Epithelial cell of esophagus (primary cell): Measurements from ENCODE around the gene ARHGAP42.

Experiments used
- DNase-seq: peaks from one replicate; pipeline ENCODE4 v3.0.0; 2010; ENCODE audit warnings: low read depth
- H3K4me3 ChIP-seq: 2 replicates; pipeline ENCODE4 v1.5.1; 2011; ENCODE audit warnings: mild to moderate bottlenecking, low read length, control low read depth
- CTCF ChIP-seq: IDR thresholded peaks from 2 replicates; pipeline ENCODE4 v1.5.1; 2011; ENCODE audit warnings: low read depth, mild to moderate bottlenecking, low read length, control low read depth, inconsistent platforms; ENCODE audit not compliant: insufficient read depth; ENCODE audit errors: missing control alignments

Gene ARHGAP42

DNA sequence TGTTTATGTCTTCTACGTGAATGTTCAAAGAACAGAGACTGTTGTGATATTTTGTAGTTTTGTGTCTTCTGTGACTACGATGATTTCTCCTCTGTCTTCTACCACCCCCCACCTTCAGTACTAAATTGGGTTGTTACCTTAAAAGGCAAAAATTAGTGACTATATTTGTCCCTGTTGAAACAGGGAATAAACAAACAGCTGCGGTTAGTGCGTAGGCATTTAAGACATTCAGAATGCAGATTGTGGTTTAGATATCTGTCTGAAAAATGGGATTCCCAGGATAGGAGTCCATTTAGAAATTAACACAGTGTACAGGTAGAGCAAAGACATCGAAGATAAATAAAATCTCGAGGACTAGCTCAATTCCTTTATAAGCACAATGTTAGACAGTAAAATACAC, 15.6 kb upstream of the ARHGAP42 start:
- TF ChIP-seq CTCF = no peak
- no peak for DNase-seq
- H3K4me3 ChIP-seq = no peak overlapping the region

GRCh38 chr11:100672498-100673033, 14.5 kb upstream of the ARHGAP42 start:
- H3K4me3 ChIP-seq = no peak overlapping the region
- no peak for DNase-seq
- TF ChIP-seq CTCF = no peak

DNA sequence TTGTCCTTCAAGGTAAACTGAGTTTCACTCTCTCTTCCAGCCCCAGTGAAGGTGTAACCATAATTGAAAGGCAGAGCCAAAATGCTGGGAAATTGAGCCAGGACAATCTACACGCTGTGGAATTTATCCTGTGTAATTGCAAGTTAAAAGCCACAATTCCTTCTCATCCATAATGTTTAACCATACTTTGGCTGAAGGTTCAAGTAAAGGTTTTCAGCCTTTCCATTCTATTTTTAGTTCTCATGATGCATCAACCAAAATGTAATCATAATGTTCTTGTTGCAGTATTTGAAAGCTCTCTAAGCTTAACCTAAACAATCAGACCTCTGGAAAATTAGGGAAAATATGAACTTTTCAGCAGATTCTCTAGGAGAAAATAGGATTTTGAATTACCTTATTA, 14.0 kb upstream of the ARHGAP42 start:
- TF ChIP-seq CTCF = no peak
- DNase-seq = no peak

DNA sequence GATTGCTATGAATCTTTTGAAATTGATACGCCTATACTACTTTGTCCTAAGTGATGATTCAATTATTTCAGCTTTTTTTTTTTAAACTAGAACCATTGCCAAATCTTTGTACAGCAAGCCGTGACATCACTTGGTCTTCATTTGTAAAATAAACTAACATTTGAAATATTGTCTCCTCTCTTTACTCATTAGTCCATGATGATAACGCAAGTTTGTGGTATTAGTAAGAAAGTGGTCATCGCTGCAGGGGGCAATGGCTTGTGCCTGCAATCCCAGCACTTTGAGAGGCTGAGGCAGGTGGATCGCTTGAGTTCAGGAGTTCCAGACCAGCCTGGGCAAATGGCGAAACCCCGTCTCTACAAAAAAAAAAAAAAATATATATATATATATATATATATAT, 12.9 kb upstream of the ARHGAP42 start:
- no peak overlapping the region for H3K4me3 ChIP-seq
- DNase-seq = no peak
- TF ChIP-seq CTCF = no peak

More for the DNA sequence above, 14.0 kb upstream of the ARHGAP42 start:
- no peak overlapping the region for H3K4me3 ChIP-seq

GRCh38 chr11:100675115-100675650, 11.9 kb upstream of the ARHGAP42 start:
- TF ChIP-seq CTCF = no peak
- H3K4me3 ChIP-seq = no peak overlapping the region
- DNase-seq = no peak

- no peak overlapping the region for H3K4me3 ChIP-seq
- no peak for TF ChIP-seq CTCF
- peak; percentile 50 for DNase-seq
Measured at GRCh38 chr11:100676901-100677300, 10.2 kb upstream of the ARHGAP42 start.

DNA sequence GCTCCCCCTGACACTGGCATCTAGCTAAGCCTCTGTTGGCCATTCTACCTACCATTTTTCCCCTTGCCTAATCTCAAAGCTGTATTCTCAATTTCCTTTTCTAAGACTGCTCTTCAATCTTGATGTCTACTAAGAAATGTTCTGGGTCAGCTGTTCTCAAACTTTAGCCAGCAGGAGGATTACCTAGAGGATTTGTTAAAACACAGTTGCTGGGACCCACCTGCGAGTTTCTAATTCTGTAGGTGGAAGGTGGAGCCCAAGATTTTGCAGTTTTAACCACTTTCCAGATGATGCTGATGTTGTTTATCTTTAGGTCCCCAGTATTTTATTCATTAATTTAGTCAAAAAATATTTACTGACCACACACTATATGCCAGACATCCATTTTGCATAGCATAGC, 9.3 kb upstream of the ARHGAP42 start:
- no peak for TF ChIP-seq CTCF
- H3K4me3 ChIP-seq = no peak overlapping the region
- DNase-seq = no peak
